NCI-H748 (cell line): Measurements from ENCODE around the gene ST3GAL4.
"Not testable (repeated sequence)": the region's sequence is repeated elsewhere in the genome, so short reads cannot be mapped to it uniquely, and the experiment has no call there.

Source experiments
- DNase-seq: peaks from one replicate; lab custom pipeline; 2025; ENCODE audit not compliant: unreplicated experiment; lab: John Stamatoyannopoulos, UW

Gene ST3GAL4

DNA sequence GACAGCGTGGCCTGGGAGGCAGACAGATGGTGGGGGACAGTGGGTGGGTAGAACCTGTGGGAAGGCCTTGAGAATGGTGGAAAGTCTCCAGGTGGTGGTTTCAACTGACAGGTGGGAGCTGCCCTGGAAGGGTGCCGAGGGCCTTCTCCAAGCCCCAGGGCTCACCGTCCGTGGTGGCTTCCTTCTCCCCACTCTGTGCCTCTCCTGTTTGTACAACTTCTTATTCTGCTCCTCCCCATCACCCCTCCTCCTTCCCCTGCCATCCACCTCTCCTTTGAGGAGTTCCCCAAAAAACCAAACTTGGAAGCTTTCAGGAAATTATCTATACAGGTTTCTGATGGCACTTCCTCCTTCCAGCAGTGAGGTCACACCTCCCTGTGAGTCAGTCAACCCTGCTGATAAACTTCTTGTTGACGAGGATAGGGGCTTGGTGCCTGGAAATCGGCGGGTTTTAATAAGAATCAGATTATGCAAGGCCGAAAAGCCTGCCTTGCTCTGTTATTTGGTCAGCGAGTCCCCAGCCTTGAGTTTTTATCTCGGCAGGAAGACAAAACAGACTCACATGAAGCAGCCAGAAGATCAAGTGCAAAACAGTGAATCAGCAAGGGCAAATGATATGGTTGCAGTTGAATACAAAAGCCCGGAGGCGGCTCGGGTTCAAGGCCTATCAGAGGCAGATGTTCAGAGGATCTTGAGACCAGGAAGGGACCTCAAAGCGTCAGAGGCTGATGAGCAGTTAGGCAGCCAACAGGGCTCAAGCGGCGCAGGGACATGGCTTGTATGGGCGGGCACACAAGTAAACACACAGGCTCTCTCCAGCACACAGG, 9.5 kb upstream of the ST3GAL4 start:
- DNase-seq: no peak

DNA sequence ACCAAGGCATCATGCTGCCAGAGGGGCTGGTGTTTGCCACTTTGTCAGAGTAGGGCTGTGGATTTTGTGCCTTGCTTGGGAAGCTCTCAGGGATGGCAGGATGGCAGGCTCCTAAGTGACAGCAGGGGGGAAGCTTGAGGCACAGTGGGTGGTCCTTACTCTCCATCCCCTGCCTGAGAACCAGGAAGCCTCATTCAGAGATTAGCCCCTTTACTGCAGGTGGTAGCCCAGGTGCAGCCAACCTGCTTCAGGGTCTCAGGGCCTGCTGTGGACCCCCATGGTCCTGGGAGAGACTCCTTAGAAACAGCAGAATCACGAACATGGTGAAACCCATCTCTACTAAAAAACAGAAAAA, 8.9 kb upstream of the ST3GAL4 start:
- DNase-seq: no peak

DNA sequence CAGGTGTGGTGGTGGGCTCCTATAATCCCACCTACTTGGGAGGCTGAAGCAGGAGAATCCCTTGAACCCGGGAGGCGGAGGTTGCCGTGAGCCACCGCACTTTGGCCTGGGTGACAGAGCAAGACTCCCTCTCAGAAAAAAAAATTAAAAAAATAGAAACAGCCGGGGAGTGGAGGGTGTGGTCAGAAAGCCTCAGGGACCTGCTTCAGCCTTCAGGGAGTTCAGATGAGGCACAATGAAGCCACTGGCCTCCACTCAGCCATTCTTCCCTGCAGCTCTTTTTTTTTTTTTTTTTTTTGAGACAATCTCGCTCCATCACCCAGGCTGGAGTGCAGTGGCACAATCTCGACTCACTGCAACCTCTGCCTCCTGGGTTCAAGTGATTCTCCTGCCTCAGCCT, 8.5 kb upstream of the ST3GAL4 start:
- DNase-seq: not testable (repeated sequence)

DNA sequence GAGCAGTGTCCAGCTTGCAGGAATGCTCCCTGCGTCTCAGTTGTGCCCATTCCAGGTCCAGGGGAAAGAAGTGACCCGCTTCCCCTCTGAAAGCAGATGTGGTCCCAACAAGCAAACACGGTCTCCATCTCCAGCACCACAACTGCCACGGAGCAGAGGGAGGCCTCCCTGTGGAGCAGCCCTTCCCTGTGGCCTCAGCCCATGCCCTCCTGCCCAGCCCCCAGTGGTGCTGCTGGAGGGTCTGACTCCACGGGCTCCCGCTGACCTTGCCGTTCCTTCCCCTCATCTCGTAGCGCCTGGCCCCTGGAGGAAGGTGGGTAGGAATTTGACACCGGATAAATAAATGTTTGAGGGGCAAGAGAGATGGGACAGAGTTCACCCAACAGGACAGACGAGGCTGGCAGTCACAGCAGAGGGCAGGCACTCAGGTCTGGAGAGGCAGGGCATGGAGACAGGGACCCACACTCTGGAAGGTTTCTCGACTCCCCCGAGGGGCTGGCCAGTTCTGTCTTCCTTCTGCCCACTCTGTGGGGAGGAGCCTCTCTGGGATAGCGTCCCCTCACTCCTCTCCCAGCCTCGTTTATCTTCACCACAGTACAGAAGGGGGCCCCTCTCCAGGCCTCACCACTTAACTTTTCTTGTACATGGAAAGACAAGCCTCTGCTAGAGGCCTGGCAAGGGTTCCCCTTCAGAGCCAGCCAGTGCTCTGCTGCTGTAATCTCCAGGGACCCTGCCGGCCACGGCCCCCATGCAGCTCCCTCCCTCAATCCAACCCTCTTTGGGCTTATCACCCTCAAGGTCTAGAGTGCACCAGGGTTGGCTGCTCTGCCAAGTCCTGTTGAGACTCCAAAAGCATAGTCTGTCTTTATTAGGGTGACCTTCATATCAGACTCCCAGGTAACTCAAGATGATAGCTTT, 7.5 kb upstream of the ST3GAL4 start:
- DNase-seq: no peak

DNA sequence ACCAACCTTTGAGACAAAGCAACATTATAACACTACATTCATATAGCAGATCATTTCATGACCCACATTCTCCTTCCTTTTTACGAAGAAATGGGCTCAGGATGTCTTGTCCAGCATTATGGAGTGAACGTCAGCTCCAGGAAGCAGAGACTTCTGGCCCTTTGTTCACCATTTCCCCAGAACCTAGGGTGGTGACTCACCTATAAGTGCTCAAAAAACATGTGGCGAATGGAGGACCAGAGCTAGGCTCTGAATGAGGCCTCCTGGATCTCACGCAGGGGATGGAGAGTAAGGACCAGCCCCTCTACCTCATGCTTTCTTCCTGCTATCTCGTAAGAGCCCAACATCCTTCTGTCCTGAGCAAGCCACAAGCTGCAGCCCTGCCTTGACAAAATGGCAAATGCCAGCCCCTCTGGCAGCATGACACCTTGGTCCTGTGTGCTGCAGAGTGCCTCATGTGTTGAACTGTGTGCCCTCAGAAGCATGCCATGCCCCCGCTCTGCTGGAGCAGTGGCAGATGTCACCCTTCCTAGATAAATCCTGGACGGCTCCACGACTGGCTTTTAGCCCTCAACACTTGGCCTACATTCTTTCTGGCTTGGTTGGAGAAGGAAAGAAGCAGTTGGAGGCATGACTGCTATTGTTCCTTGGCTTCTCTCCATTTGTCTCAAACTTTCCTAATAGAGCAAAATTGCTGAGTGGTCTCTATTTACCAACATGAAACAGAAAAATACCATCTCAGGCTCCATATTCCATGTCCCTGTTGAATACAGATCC, 6.5 kb upstream of the ST3GAL4 start:
- no peak for DNase-seq

DNA sequence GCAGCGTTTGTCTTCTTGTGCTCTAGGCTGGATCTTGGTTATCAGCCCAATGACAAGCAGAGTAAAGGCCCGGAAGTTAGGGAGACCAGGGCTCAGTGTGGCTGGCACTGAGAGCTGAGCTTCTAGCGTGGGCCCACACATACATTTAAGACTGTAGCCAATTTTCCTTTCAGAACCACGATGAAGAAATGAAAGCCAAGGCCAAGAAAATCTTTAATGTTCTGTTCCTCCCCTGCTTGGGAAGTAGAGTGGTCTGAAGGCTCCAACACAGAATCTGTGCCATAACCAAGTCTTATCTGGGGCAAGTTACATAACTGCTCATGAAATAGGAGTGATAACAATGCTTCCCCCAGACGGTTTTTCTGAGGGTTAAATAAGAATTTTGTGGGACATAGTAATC, 4.7 kb upstream of the ST3GAL4 start:
- DNase-seq: no peak

DNA sequence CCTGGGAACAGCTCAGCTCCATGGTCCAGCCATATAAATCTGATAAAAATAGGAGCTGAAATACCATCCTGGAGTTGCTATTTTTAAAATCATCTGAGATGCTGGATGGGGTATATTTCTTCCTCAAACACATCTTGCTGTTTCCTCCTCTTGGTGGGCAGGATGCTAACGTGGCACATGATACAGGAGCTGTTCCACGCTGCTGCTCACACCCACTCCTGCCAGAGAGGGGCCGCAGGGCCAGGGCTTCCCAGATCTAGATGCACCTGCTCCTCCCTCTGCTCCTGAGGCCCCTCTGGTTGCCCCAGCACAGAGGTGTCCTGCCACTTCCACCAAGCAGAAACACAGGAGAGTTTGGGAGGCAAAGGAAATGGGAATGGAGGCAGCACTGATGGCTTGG, 3.3 kb upstream of the ST3GAL4 start:
- no peak for DNase-seq

DNA sequence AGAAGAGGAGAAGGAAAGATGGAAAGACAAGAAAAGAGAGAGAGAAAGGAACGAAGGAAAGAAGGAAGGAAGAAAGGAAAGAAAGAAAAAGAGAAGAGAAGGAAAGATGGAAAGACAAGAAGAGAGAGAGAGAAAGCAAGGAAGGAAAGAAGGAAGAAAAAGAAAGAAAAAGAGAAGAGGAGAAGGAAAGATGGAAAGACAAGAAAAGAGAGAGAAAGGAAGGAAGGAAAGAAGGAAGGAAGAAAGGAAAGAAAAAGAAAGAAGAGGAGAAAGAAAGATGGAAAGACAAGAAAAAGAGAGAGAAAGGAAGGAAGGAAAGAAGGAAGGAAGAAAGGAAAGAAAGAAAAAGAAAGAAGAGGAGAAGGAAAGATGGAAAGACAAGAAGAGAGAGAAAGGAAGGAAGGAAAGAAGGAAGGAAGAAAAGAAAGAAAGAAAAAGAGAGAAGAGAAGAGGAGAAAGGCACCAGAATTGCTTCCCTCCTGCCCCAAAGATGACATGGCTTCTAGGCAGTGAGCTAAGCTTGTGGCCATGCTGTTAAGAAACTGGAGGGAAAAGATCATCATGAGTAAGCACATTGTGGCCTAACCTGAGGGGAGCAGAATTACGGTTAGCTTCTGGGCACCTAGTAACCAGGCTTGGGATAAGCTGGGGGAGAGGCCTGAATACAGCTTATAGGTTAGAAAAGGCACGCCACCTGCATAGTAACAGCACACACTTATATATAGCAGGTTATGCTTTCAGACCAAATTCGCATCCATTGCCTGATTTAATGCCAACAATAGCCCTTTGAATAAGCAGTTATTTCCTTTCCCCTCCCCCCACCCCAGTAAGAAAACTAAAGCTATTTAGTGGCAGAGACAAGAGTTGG, 2.3 kb upstream of the ST3GAL4 start:
- DNase-seq: no peak

DNA sequence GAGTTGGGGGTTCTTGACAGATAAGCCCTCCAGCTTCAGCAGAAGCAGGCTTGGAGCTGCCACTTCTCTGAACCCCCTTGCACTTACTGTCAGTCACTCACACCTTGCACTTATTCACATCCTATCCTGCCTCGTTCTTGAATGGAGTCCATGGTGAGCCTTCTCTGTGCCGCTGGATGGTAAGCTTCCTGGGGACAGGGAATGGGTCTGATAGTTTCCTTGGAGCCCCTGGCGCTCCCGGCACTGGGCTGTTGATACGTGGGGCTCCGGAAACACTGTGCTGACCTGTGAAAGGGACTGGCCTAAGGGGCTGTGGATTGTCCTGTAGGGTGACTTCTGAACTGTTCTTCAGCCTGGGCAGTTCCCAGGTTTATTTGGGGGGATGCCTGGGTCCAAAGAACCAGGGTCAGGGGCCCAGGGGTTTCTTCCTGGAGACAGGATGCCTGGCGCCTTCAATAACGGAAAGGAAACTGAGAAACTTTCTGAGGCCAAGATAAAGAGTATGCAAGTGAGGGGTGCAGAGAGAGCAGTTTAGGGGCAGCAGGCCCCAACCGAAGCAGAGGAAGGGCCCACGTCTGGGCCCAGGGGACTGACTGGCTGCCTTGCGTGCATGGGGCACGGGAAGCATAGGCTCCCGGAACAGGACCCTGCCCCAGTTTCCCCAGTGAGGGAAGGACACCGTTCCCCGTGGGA, 709 bp upstream of the ST3GAL4 start:
- DNase-seq: no peak

DNA sequence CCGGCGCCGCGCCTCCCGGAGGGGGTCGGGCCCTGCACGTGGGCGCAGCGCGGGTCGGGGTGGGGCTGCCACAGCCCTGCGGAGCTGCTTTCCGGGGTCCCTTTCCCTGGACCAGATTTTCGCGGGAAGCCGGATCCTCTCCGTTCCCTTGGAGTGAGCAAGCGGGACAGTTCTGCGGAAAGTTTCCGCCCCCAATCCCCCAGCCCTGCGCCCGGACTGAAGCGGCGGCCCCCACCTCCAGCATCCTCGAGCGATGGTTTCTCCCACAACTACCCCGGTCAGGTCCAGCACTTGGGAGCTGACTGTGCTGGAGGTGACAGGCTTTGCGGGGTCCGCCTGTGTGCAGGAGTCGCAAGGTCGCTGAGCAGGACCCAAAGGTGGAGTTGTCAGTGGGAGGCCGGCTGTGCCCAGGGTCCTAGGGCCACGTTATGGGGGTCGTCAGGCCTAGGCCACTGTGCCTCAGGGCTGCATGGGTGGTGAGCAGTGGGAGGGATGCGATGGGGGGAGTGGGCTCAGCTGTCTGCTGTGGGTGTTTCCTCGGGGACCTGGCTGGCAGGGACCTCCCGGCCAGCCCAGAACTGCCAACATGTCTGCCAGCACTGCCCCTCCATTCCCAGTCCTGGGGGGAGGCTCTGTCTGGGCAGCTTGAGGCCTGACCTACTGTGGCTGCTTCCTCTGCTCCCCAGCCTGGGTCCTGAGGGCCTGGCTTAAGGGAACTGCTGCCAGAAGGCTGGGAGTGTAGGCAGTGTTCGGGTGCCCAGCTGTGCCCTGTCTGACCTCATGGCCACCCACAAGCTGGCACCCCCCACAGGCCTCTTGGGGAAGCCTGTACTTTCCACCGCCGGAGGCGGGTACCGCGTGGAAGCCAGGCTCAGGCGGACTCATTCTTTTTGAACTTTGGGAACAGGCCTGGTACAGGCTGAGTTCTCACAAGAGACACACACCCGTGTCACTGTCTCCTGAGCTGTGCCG, 726 bp downstream of the ST3GAL4 start:
- DNase-seq: no peak

DNA sequence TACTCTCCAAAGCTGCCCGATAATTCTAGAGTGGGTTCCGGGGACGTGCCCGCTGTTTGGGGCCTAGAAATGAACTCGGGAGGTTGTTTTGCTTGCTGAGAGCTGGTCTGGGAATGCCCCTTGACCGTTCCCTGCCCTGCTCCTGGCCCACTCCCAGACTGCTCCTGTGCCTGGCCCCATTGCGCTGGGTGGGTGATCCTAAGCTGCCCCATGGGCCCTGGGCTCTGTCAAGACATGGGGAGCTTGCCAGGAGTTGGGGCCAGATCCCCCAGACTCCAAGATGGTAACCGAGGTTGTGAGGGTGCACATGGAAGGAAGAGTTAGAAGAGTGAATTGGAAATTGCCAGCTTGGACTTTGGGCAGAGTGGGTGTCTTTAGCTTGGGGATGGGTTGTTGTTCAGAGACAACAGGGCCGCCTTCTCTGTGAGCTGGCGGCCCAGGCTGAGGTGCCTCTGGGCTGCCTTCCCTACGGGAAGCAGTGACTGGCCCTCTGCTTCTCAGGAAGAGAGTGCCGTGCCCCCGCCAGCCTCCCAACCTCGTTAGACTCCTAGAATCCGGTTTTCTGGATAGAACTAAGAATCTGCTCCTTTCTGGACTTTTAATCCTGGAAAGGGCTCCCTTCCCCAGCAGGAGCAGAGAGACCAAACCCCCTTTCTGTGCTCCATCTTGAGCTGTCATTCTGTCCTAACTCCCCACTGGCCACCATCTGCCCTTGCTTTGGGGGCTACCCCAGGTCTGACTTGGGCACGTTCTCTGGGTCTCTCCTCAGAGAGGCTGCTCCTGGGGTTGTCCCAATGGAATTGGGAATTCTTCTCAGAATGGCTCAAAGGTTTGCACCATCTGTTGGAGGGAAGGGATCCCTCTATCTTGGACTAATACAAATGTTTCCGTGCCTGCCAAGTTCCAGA, 1.8 kb downstream of the ST3GAL4 start:
- no peak for DNase-seq

DNA sequence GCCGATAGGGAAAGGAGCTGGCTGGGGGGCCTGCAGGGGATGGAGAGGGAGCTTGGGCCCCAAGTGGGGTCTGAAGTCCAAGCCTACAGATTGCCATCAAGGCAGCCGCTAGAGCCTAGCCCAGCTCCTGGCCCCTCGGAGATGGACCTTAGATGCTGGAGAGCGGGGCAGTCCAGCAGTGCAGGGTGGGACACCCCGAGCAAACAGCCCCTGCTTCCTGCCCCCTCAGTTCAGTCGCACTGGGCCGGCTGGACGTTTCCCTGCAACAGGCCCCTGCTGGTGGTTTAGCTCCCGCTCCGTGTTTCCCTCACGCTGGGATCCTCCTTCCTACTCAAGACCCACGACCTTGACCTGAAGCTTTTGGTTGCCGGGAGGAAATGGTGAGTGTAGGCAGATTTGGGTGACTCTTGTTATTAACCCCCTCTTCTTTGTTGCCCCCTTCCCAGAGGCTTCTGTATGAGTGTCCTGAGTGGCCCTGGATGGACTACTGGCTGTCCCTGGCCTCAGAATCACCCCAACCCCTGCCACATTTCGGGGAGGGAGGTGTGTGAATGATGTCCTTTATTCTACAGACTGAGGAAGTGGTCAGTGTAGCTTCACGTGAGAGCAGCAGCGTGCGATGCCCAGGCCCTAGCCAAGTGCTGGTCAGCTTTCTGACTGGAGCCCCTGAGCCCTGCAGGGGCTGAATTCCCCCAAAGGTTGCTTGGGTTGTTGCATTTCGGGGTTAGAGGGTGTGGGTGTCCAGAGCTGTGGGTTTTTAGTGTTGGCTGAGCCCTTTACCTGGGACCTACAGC, 2.7 kb downstream of the ST3GAL4 start:
- DNase-seq: no peak

DNA sequence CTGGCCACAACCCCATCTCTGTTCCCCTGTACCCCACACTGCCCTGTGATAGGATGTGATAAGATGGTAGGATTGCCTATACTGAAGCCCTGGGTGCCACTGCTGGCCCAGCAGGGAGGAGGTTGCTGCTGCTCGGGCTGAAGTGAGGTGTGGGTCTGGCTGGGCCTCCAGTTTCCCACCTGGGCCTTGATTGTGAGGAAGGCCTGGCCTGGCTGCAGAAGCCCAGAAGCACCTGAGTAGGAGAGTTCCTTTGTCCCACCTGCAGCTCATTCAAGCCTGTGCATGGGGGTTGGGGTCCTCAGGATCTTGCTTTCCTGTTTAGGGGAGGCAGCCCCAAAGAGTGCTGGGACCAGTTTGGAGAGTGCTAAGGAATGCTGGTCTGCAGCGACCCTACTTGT, 3.3 kb downstream of the ST3GAL4 start:
- no peak for DNase-seq

DNA sequence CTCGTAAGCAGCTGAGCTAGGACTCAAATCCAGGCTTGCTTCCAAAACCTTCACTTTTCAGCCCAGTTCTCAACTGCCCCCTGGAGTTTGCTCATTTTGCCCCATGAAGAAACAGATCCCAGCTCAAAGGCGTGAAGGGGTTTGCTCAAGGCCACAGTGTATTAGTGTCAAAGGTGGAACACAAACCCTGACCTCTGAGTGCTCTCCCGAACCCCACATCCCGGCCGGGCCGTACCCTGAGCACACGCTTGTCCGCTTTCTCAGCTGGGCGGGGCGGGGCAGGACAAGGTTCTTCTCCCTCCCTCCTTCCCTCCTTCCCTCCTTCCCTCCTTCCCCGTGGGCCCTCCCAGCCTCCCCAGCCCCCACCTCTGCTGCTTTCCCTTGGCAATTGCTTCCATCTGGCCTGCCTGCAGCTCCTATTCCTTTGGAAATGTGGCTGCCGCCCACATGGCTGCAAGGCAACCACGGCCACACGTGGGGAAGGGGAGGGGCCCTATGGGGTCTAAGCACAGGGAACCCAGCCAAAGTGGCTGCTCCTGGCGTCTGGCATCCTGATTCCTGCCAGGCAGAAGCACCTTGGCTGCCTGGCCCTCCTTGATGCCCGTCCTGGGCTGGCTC, 4.1 kb downstream of the ST3GAL4 start:
- no peak for DNase-seq

DNA sequence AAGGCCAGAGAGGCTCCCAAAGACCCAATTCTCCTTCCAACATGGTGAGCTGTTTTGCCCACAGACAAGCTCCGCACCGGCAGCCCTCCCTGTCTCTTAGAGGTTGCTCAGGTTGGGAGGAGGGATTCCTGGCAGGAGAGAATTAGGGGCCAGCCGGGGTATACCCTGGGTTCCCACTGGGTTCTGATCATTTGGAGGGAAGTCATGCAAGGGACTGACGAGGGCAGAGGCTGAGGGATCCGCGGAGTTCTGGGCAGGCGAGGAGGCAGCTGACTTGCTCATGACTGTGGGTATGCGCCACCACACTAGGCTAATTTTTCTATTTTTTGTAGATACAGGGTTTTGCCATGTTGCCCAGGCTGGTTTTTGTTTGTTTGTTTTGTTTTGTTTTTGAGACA, 4.6 kb downstream of the ST3GAL4 start:
- DNase-seq: no peak

DNA sequence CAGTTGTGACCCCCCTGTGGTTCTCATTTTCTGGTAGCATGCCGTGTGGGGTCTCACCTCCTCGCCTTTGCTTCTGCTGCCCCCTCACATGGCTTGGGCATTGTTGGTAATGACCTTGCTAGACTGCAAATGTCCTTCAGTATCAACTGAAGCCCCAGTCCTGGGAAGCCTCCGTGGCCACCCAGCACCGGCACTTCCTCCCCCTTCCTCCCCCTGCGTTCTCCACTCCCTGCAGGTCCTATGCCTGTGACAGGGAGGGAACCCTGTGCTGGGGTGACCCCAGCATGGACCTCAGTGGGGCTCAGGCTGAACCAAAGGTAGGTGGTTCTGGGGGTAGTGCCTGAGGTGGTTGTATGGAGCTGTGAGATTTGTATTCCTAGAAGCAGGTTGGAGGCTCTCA, 5.9 kb downstream of the ST3GAL4 start:
- no peak for DNase-seq
